HG03280 (cell line): ENCODE results near the gene ZNF70.
"Not testable (repeated sequence)": the region's sequence is repeated elsewhere in the genome, so short reads cannot be mapped to it uniquely, and the experiment has no call there.

ENCODE experiments used
- ATAC-seq: cut with Tn5 transposase; IDR thresholded peaks from one replicate; pipeline ENCODE4 v1.9.1; 2021; ENCODE audit warnings: mild to moderate bottlenecking, moderate library complexity; ENCODE audit not compliant: unreplicated experiment

ZNF70 gene

GRCh38 chr22:23760056-23760455, 9.1 kb upstream of the ZNF70 start:
- no peak for ATAC-seq

GRCh38 chr22:23759566-23759965, 8.7 kb upstream of the ZNF70 start:
- no peak for ATAC-seq

GRCh38 chr22:23756891-23757290, 6.0 kb upstream of the ZNF70 start:
- ATAC-seq, result no peak

- ATAC-seq, result no peak
Measured at GRCh38 chr22:23755711-23756110, 4.8 kb upstream of the ZNF70 start.

- no peak for ATAC-seq
Measured at GRCh38 chr22:23754980-23755636, 4.2 kb upstream of the ZNF70 start.

- no peak for ATAC-seq
Measured at GRCh38 chr22:23754220-23754919, 3.5 kb upstream of the ZNF70 start, which contains the start of gene VPREB3. Gene VPREB3 (minus strand): TSS chr22:23754425. CDS start chr22:23754363, 62 bp downstream.

GRCh38 chr22:23753385-23753784, 2.5 kb upstream of the ZNF70 start:
- no peak for ATAC-seq

- no peak for ATAC-seq
Measured at GRCh38 chr22:23752750-23753149, 1.8 kb upstream of the ZNF70 start.

GRCh38 chr22:23752090-23752691, 1.3 kb upstream of the ZNF70 start:
- no peak for ATAC-seq

GRCh38 chr22:23751441-23751996, 607 bp upstream of the ZNF70 start:
- no peak for ATAC-seq

GRCh38 chr22:23750367-23750713, 572 bp downstream of the ZNF70 start:
- ATAC-seq, result no peak

GRCh38 chr22:23749841-23750301, 1.0 kb downstream of the ZNF70 start:
- no peak for ATAC-seq

- no peak for ATAC-seq
Measured at GRCh38 chr22:23745791-23746190, 5.1 kb downstream of the ZNF70 start.

- ATAC-seq, result no peak
Measured at GRCh38 chr22:23744485-23744884, 6.4 kb downstream of the ZNF70 start.

GRCh38 chr22:23744001-23744400, 6.9 kb downstream of the ZNF70 start:
- ATAC-seq, result no peak

- no peak for ATAC-seq
Measured at GRCh38 chr22:23743303-23743705, 7.6 kb downstream of the ZNF70 start.

GRCh38 chr22:23742505-23743264, 8.2 kb downstream of the ZNF70 start:
- ATAC-seq, result no peak

- no peak for ATAC-seq
Measured at GRCh38 chr22:23737696-23738095, 13.2 kb downstream of the ZNF70 start.

- ATAC-seq, result not testable (repeated sequence)
Measured at GRCh38 chr22:23728108-23728507, 22.8 kb downstream of the ZNF70 start.

GRCh38 chr22:23722724-23723123, 28.2 kb downstream of the ZNF70 start:
- ATAC-seq, result no peak

- no peak for ATAC-seq
Measured at GRCh38 chr22:23722160-23722559, 28.8 kb downstream of the ZNF70 start.
